Pancreas (tissue), 10 donors: Measurements from ENCODE around the gene REN. TPM values are rescaled to one million over a fixed set of nuclear protein-coding genes. Genes with fewer than 3 reads are reported as not detected.

Experiments
- ATAC-seq, 4 donors: fragments of 200-7000 bp; cut with Tn5 transposase; one replicate each; pipeline versions ENCODE4 v1.8.0 to v1.9.1; 2020; ENCODE audit warnings: mild to moderate bottlenecking in 4 of 4, moderate library complexity in 4 of 4
- DNase-seq, 6 donors: peaks; one replicate each; pipeline ENCODE4 v3.0.0-alpha.2; 2020
- FAIRE-seq: peaks from 2 replicates; lab custom pipeline; 2012; peaks lifted over from hg19 to GRCh38; lab: Jason Lieb, UNC
- H3K27ac ChIP-seq, 4 donors: fragments of 200-600 bp; sonication (generic); 1 replicate in 3 of 4; 2 replicates in 1 of 4; pipeline versions ENCODE4 v1.5.0 to v1.8.0; 2020
- H3K27me3 ChIP-seq, 4 donors: fragments of 200-600 bp; one replicate each; pipeline ENCODE4 v1.8.0; 2021
- H3K36me3 ChIP-seq, 3 donors: fragments of 200-600 bp; sonication (generic) in 1 of 3; one replicate each; pipeline versions ENCODE4 v1.5.0 to v1.8.0; 2020 to 2021
- H3K4me1 ChIP-seq, 3 donors: fragments of 200-600 bp; one replicate each; pipeline ENCODE4 v1.8.0; 2021
- H3K4me3 ChIP-seq, 4 donors: fragments of 200-600 bp; sonication (generic) in 2 of 4; one replicate each; pipeline versions ENCODE4 v1.5.0 to v1.8.0; 2020 to 2021
- H3K9me3 ChIP-seq, 4 donors: fragments of 200-600 bp; one replicate each; pipeline ENCODE4 v1.8.0; 2021
- WGBS, 2 donors: extraction: QIAGEN DNeasy Blood & Tissue Kit; methylation state at CpG; one replicate each; pipeline ENCODE4 v1.1.7; 2013; 5-methylcytosine and 5-hydroxymethylcytosine counted together
- intact Hi-C, 3 donors: fragments of 100-400 bp; cut with DNase I; formaldehyde crosslinking; loops; one replicate each; pipeline versions ENCODE4 v1.11.1 to v1.14.2; 2022
- polyA plus RNA-seq, 2 donors: library from polyadenylated mRNA; stranded (reverse); fragments of 200-250 nt; gene quantifications; one replicate each; pipeline ENCODE4 v1.2.3, GENCODE V29; 2013
- total RNA-seq, 6 donors: library from RNA; stranded (reverse); fragmentation: NEBNext Ultra II Directional in 4 of 6; extraction: Animal tissue kit (Norgen Biotek cat#: 25700) in 4 of 6; gene quantifications; one replicate each; pipeline versions ENCODE4 v1.2.1 to v1.2.4, GENCODE V29; 2021 to 2023
- TF ChIP-seq, protein P1 (sequence below), 4 donors: fragments of 200-600 bp; sonication (generic) in 3 of 4; IDR thresholded peaks; one replicate each; pipeline versions ENCODE4 v1.5.0 to v1.8.0; 2021; ENCODE audit warnings: antibody characterized with exemption in 4 of 4
- donor health status: healthy with polysubstance abuse.
- donor health status: DM: no; HTN: no; CAD: no; lungs with moderate emphysema.
- donor health status: DM: no; HTN: no; CAD: no.
- donor health status: control.
- donor health status: control.
- donor health status: Bipolar disorder and iron deficiency.
- donor health status: DM: yes; HTN: yes; CAD: no.
- donor health status: DM: no; HTN: no; CAD: no.
- donor health status: DM: no; HTN: no; CAD: no.
- donor health status: DM: yes; HTN: yes; CAD: no.

REN gene
- total and polyA plus RNA-seq, 8 donors, result 0.28 TPM; not detected in 7

GRCh38 chr1:204197068-204197467 lies 30.9 kb upstream of the REN start:
- 76% methylated on average over 5 of the region's 5 CpGs for WGBS, 2 donors
- DNase-seq, result peak in 1 of 6 donors; percentile 20
- Histone ChIP-seq H3K9me3 (no peaks in the 10 kb centered on the region), H3K27me3 (no peaks in the 10 kb centered on the region), H3K4me3 (no peak overlapping the region), H3K27ac (no peak overlapping the region), H3K36me3 (no peaks in the 10 kb centered on the region), H3K4me1 (no peaks in the 10 kb centered on the region)
- no peak for ATAC-seq
- TF ChIP-seq, protein P1, sequence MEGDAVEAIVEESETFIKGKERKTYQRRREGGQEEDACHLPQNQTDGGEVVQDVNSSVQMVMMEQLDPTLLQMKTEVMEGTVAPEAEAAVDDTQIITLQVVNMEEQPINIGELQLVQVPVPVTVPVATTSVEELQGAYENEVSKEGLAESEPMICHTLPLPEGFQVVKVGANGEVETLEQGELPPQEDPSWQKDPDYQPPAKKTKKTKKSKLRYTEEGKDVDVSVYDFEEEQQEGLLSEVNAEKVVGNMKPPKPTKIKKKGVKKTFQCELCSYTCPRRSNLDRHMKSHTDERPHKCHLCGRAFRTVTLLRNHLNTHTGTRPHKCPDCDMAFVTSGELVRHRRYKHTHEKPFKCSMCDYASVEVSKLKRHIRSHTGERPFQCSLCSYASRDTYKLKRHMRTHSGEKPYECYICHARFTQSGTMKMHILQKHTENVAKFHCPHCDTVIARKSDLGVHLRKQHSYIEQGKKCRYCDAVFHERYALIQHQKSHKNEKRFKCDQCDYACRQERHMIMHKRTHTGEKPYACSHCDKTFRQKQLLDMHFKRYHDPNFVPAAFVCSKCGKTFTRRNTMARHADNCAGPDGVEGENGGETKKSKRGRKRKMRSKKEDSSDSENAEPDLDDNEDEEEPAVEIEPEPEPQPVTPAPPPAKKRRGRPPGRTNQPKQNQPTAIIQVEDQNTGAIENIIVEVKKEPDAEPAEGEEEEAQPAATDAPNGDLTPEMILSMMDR (IDR thresholded peaks at IDR 0.05), result no peak
- no peak for FAIRE-seq
- intact Hi-C loops, result no loop called here

DNA sequence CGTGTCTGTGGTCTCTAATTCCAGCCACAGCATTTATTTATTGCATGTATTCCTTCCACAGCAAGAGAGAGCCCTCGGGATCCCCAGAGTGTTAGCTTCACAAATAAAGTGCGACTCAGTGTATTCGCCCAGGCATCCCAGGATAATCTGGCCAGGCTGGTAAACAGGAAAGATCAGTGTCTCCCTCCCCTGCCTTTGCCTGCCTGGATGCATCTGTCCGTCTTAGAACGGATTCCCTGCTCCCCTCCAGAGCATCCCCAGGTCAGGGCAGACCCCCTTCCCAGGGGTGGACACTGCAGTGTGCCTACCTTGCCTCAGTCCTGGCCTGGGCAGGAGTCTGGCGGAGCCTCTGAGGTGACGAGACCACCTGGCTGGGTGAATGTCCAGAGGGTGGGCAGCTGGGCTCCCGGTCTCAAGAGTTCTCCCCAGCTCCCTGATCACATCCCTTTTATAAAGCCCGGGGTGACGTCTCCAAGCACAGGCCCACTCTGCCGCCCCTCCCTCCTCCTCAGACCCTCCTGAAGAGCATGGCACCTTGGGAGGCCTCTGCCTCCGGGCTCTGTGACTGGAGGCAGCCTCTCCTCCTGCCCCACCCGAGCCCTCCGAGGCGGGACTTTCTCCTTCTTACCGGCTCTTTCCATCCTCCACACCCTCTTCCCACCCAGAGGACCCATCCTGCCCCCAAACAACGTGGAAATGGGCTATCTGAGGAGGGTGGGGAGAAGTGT lies 30.1 kb upstream of the REN start, which contains the start of gene KISS1:
Gene KISS1 (minus strand): TSS at position 424 of the 728 bp plus-strand sequence. CDS start 3,615 bp downstream, outside the sequence.
- DNase-seq (peak in 2 of 6 donors; percentile 33 to 51), ATAC-seq (peak in 1 of 4 donors; percentile 8), FAIRE-seq (no peak)
- H3K9me3 ChIP-seq, result no peaks in the 10 kb centered on the region
- H3K4me1 ChIP-seq, result no peaks in the 10 kb centered on the region
- H3K27me3 ChIP-seq, result no peaks in the 10 kb centered on the region
- 41 to 47% methylated on average over 18 of the region's 18 CpGs for WGBS, 2 donors
- intact Hi-C loops, result no loop called here
- no peak within 1 kb of the TSS for H3K27ac ChIP-seq
- H3K4me3 ChIP-seq, result no peak within 1 kb of the TSS
- TF ChIP-seq, protein P1 (IDR thresholded peaks at IDR 0.05), result no peak
- no peaks in the 10 kb centered on the region for H3K36me3 ChIP-seq

GRCh38 chr1:204194771-204195170 lies 28.6 kb upstream of the REN start:
- H3K27ac ChIP-seq, result no peak overlapping the region
- no peaks in the 10 kb centered on the region for H3K9me3 ChIP-seq
- H3K27me3 ChIP-seq, result no peaks in the 10 kb centered on the region
- FAIRE-seq (no peak), DNase-seq (no peak), ATAC-seq (no peak)
- H3K36me3 ChIP-seq, result no peaks in the 10 kb centered on the region
- intact Hi-C loops, result no loop called here
- TF ChIP-seq, protein P1 (IDR thresholded peaks at IDR 0.05), result no peak
- H3K4me1 ChIP-seq, result no peaks in the 10 kb centered on the region
- 73 to 85% methylated on average over 7 of the region's 7 CpGs for WGBS, 2 donors
- H3K4me3 ChIP-seq, result no peak overlapping the region

GRCh38 chr1:204194080-204194479 lies 27.9 kb upstream of the REN start:
- Histone ChIP-seq H3K9me3 (no peaks in the 10 kb centered on the region), H3K36me3 (no peaks in the 10 kb centered on the region), H3K4me3 (no peak overlapping the region), H3K4me1 (no peaks in the 10 kb centered on the region), H3K27me3 (no peaks in the 10 kb centered on the region), H3K27ac (no peak overlapping the region)
- ATAC-seq (no peak), FAIRE-seq (no peak), DNase-seq (peak in 1 of 6 donors; percentile 5)
- 51 to 58% methylated on average over 2 of the region's 2 CpGs for WGBS, 2 donors
- intact Hi-C loops, result no loop called here
- TF ChIP-seq, protein P1 (IDR thresholded peaks at IDR 0.05), result no peak
